Hematopoietic multipotent progenitor cell (in vitro differentiated cells): ENCODE results near the gene HINFP. TPM values are rescaled to one million over a fixed set of nuclear protein-coding genes. Genes with fewer than 3 reads are reported as not detected.
A peak's percentile ranks its signal among the peaks of the same experiment; 100 is the strongest.
"Not testable (repeated sequence)": the region's sequence is repeated elsewhere in the genome, so short reads cannot be mapped to it uniquely, and the experiment has no call there.

ENCODE experiments used
- DNase-seq, 3 donors: peaks; one replicate each; pipeline ENCODE4 v3.0.0-alpha.2; 2011 to 2015; ENCODE audit warnings: low read depth in 2 of 3, low spot score in 2 of 3
- total RNA-seq: library from RNA; depleted of rRNA; stranded (reverse); fragments of >200 nt; gene quantifications from one replicate; pipeline ENCODE4 v1.2.3, GENCODE V29; 2012

Gene HINFP
- total RNA-seq, 1 donor = 27.5 TPM

- no peak for DNase-seq
Measured at GRCh38 chr11:119154178-119154577, 32.8 kb downstream of the HINFP start.

- DNase-seq = peak in 2 of 3 donors; percentile 29 to 39
Measured at GRCh38 chr11:119155733-119156492, 34.5 kb downstream of the HINFP start.

DNA sequence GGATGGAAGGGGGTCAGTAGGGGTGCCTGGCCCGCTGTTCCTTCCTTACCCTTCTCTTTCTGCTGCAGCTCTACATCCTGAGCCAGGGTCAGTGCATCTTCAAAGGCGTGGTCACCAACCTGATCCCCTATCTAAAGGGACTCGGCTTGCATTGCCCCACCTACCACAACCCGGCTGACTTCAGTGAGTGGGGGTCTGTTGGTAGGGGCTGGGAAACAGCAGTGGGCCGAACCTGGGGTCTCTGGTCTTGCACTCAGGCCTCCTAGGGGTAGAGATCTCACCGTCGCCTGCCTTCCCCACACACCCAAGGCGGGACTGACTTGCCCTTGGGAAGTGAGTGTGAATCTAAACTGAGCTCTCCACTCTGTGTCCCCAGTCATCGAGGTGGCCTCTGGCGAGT lies 35.1 kb downstream of the HINFP start:
- no peak for DNase-seq

DNA sequence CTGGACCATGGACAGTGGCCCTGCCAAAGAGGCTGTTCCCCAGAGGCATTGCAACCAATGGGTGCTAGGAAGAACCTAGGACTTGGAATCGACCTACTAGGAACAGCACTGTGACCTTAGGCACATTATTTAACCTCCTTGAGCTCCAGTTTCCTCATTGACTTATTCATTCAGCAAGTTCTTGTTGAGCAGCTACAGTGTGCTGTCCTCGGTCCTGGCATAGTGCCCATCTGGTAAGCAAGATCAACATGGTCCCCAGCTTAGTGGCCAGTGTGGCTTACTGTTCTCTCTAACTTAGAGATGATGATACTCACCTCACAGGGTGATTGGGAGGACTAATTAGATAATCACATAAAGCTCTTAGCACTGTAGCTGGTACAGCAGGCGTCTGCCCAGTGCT lies 35.7 kb downstream of the HINFP start:
- no peak for DNase-seq

- no peak for DNase-seq
Measured at GRCh38 chr11:119158467-119158866, 37.1 kb downstream of the HINFP start.

DNA sequence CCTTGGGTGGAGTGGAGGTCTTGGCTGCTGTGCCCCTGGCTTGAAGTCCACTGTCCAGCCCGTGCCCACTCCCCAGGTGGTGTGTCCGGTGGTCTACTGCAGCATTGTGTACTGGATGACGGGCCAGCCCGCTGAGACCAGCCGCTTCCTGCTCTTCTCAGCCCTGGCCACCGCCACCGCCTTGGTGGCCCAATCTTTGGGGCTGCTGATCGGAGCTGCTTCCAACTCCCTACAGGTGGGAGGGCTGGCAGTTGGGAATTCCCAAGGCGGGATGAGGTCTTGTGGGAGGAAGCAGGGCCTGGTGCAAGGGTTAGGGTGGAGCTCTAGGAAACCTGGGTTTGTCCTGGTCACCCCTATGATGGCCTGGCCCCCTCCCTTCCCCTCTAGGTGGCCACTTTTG lies 38.8 kb downstream of the HINFP start:
- no peak for DNase-seq

DNA sequence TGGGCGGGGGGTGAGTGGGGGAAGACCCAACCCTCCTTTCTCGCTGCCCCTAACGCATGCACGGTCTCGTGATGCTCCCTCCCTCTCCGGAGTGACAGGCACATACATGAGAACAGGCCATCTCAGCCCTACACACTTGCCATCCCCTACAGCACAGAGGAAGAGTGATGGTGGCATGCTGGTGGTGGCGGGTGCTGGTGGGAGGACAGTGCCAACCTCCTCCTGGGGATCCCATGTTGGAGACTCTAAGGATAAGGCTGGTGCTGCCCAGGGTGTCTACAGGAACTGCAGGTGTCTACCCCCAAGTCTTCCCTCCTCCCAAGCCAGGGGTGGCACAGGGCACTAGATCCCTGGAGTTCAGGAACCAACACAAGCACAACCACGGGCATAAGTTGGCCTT lies 40.5 kb downstream of the HINFP start:
- no peak for DNase-seq

DNA sequence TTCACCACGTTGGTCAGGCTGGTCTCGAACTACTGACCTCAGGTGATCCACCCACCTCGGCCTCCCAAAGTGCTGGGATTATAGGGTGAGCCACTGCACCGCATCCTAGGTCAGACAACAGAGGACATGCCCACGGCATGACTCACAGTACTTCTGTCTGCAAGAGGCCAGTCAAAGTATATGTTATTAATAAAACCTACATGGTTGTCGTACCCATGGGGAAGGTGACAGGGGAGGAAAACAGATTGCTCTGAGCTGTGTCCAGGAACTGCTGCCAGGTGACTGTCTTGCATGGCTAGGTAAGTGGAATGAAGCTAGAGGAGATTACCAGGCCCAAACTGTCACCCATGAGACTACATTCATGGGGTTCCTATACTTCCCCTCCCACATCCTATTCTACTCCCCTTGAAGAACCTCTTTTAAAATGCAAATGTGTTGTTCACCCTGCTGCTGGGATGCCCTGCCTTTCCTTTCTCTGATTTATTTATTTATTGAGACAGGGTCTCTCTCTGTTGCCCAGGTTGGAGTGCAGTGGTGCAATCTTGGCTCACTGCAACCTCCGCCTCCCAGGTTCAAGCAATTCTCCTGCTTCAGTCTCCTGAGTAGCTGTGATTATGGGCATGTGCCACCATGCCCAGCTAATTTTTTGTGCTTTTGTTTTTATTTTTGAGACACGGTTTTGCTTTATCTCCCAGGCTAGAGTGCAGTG lies 45.1 kb downstream of the HINFP start:
- no peak for DNase-seq

DNA sequence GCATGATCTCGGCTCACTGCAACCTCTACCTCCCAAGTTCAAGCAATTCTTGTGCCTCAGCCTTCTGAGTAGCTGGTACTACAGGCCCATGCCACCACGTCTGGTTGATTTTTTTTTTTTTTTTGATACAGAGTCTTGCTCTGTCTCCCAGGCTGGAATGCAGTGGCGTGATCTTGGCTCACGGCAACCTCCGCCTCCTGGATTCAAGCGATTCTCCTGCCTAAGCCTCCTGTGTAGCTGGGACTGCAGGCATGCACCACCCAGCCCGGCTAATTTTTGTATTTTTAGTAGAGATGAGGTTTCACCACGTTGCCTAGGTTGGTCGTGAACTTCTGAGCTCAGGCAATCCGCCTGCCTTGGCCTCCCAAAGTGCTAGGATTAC lies 45.7 kb downstream of the HINFP start:
- DNase-seq = not testable (repeated sequence)

GRCh38 chr11:119167933-119168332 lies 46.6 kb downstream of the HINFP start:
- no peak for DNase-seq

DNA sequence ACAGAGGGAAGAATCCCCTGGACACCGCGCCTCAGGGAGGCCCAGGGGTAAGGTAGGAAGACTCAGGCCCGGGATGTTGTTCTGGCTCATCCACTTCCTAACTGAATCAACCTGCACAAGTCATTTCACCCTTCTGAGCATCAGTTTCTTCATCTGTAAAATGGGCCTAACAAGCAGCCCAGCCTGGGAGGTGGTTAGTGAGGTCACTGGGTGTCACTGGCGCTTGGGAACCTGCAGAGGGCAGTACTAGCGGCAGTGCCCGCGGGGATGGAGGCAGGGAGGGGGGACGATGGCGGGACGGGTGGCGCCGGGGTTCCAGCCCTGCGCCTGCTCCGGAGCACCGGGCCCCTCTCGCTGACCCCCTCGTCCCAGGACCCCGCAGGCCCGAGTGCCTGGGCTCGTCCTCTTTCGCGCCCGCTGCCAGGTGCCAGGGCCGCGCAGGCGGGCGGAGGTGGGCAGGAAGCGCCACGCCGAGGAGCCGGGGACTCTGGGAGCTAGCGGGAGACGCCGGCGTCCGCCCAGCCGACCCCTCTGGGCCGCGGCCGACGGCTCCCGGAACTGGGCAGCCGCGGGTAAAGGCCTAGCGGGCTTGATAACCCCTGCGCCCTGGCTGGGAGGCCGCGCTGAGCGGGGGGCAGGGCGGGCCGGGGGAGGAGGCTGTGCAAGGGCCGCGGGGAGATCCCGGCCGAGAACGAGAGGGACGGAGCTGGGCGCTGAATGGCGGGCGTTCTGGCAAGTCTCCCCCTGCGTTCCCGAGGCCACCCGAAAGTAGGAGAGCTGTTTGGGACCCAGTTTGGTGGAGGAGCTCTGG lies 47.3 kb downstream of the HINFP start, which contains the start of gene NLRX1:
Gene NLRX1 (plus strand): TSS at position 255 of the 811 bp plus-strand sequence. CDS start 2,679 bp downstream, outside the sequence.
- DNase-seq = peak; percentile 61 to 94 (median 87)

- DNase-seq = peak in 2 of 3 donors; percentile 51 to 70
Measured at GRCh38 chr11:119169282-119169719, 47.9 kb downstream of the HINFP start.

DNA sequence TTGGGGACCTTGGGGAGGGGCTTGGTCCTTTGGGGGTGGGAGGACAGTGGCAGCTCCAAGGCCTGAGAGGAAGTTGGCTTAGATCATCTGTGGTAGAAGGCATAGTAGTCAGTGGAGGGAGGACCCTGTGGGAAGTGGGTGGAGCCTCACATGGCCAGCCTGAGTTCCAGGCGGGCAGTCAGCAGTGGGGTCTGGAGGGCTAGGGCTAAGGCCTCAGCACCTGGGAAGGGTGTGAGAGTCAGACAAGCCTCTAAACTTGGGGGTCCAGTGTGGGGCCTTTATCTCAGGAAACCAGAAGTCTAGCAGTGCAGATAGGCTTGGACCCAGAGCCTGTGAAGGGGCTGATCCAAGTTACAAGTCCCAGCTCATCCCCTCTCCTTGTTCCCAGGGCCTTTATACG lies 51.1 kb downstream of the HINFP start:
- peak in 1 of 3 donors; percentile 32 for DNase-seq

DNA sequence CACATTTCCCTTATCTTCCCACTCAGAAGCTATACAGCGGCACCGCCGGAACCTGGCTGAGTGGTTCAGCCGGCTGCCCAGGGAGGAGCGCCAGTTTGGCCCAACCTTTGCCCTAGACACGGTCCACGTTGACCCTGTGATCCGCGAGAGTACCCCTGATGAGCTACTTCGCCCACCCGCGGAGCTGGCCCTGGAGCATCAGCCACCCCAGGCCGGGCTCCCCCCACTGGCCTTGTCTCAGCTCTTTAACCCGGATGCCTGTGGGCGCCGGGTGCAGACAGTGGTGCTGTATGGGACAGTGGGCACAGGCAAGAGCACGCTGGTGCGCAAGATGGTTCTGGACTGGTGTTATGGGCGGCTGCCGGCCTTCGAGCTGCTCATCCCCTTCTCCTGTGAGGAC lies 52.1 kb downstream of the HINFP start:
- DNase-seq = no peak

- DNase-seq = no peak
Measured at GRCh38 chr11:119175493-119176077, 54.2 kb downstream of the HINFP start.

DNA sequence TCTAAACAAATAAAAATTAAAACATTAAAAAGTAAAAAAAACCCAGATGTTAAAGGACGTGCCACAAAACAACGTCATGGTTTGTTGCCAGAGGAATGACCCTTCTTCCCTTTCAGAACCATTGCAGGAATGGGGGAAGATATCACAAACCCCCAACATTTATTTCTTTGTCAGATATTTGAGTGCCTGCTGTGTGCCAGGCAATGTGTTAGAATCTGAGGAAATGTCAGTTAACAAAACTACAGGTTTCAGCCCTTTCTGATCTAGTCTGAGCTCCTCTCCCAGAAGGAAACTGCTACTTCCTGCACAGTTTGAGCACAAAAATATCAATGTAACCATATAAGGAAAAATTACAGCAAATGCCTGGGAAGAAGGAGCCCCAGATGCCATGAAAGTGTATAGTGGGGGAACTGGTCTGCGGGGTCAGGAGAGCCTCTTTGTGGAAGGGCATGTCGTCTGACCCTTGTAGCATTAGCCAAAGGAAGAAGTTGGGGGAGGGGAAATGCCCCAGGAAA lies 56.8 kb downstream of the HINFP start:
- DNase-seq = no peak

DNA sequence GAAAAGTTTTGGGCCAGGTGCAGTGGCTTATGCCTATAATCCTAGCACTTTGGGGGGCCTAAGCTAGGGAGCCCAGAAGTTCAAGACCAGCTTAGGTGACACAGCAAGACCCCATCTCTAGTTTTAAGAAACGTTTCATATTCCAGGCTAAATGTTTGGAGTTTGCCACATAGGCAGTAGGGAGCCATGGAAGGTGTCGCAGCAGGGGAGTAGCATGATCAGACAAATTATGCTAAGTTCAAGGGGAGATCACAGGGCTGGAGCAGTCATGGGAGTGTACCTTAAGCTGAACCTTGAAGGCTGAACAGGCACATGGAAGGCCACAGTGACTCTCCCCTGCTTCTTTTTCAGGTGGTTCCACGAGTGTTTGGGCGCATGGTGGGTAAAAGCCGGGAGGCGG lies 58.0 kb downstream of the HINFP start:
- no peak for DNase-seq

DNA sequence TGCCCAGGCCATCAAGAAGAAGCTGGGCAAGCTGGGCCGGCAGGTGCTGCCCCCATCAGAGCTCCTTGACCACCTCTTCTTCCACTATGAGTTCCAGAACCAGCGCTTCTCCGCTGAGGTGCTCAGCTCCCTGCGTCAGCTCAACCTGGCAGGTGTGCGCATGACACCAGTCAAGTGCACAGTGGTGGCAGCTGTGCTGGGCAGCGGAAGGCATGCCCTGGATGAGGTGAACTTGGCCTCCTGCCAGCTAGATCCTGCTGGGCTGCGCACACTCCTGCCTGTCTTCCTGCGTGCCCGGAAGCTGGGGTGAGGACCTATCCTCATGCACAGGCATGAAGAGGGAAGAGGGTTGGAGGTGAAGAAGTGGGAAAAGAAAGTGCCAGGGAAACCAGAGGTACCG lies 58.6 kb downstream of the HINFP start:
- no peak for DNase-seq

GRCh38 chr11:119180729-119181676 lies 59.6 kb downstream of the HINFP start:
- DNase-seq = no peak
